Fibroblast of villous mesenchyme (primary cell): Measurements from ENCODE around the gene GAS2. TPM values are rescaled to one million over a fixed set of nuclear protein-coding genes. Genes with fewer than 3 reads are reported as not detected.

Experiments used
- DNase-seq: peaks from one replicate; pipeline ENCODE4 v3.0.0-alpha.2; 2010; ENCODE audit warnings: low read depth
- H3K4me3 ChIP-seq: 2 replicates; pipeline ENCODE4 v1.5.1; 2011; ENCODE audit warnings: low read depth, mild to moderate bottlenecking, low read length
- CTCF ChIP-seq: IDR thresholded peaks from 2 replicates; pipeline ENCODE4 v1.5.1; 2012; ENCODE audit warnings: low read depth, mild to moderate bottlenecking, low read length; ENCODE audit not compliant: insufficient read depth
- total RNA-seq: library from RNA; depleted of rRNA; stranded (reverse); fragments of >200 nt; gene quantifications from 2 replicates; pipeline ENCODE4 v1.2.3, GENCODE V29; 2012

The GAS2 gene
- total RNA-seq, 1 donor, result 1.7 TPM

GRCh38 chr11:22797047-22797446 is 130.6 kb downstream of the GAS2 start:
- no peak for TF ChIP-seq CTCF
- no peak overlapping the region for H3K4me3 ChIP-seq
- DNase-seq, result no peak

GRCh38 chr11:22798901-22799300 is 132.5 kb downstream of the GAS2 start:
- H3K4me3 ChIP-seq, result no peak overlapping the region
- no peak for DNase-seq
- no peak for TF ChIP-seq CTCF

GRCh38 chr11:22800482-22800881 is 134.1 kb downstream of the GAS2 start:
- TF ChIP-seq CTCF, result no peak
- DNase-seq, result no peak
- no peak overlapping the region for H3K4me3 ChIP-seq

- no peak for TF ChIP-seq CTCF
- H3K4me3 ChIP-seq, result no peak overlapping the region
- no peak for DNase-seq
Measured at GRCh38 chr11:22802861-22803260, 136.4 kb downstream of the GAS2 start.

GRCh38 chr11:22807391-22807790 is 141.0 kb downstream of the GAS2 start:
- no peak for TF ChIP-seq CTCF
- no peak for DNase-seq
- no peak overlapping the region for H3K4me3 ChIP-seq

GRCh38 chr11:22807855-22808570 is 141.6 kb downstream of the GAS2 start:
- H3K4me3 ChIP-seq, result no peak overlapping the region
- TF ChIP-seq CTCF, result no peak
- DNase-seq, result no peak

- no peak overlapping the region for H3K4me3 ChIP-seq
- TF ChIP-seq CTCF, result no peak
- no peak for DNase-seq
Measured at GRCh38 chr11:22808571-22809197, 142.3 kb downstream of the GAS2 start.
